ENCODE data around the gene E2F8.

DNA sequence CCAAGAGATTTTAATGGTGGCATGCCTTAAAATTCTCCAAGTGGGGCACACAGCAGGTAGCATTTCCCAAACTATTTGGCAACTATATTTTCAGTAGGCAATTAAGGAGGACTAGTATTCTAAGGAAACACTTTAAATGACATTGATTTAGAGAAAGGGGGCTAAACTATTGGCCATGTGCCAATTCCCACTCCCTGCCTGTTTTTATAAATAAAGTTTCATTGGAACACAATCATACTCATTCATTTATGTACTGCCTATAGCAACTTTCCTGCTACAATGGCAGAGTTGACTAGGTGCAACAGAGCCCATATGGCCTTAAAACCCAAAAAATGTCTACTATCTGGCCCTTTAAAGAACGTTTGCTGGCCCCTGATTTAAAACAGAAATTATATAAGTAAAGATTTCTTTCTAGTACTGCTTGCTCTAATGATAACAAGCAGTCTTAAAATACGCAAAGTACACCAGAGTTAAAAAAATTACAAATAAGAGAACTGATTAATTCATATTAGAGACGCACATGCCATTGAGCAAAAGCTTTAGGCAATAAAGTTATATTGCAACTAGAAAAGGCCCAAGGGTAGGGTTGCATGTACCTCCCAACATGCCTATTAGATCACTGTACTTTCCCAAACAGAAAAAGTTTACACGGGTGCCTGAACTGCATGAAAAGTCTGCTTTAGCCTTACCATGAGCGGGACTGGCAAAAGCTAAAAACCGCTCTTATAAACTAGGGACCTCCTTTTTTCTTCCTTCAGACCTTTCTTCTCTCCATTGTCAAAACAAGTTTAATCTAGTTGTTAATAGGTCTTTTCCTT lies 14.2 kb downstream of the E2F8 start:
- TF ChIP-seq EP300 (IDR thresholded peaks at IDR 0.05; ENCODE audit: borderline replicate concordance in 1 of 2, low read depth in 1 of 2, low read length in 1 of 2) (no peak), SIN3A (IDR thresholded peaks at IDR 0.05; ENCODE audit: borderline replicate concordance, low read depth, low read length) (no peak), ZBTB33 (IDR thresholded peaks at IDR 0.05; ENCODE audit: borderline replicate concordance, low read depth) (no peak), CTCF (IDR thresholded peaks at IDR 0.05) (no peak)
